Fibroblast of lung (primary cell): Measurements from ENCODE around the gene SLC18A3.

Experiments used
- EZH2 ChIP-seq: IDR thresholded peaks from 2 replicates; pipeline ENCODE4 v1.5.1; 2012; ENCODE audit warnings: low read length, control low read depth, mild to moderate bottlenecking; ENCODE audit errors: missing control alignments
- TF ChIP-seq, protein P1 (sequence below), 2 donors: IDR thresholded peaks in 1 of 2; conservative IDR thresholded peaks in 1 of 2; 1 replicate in 1 of 2; 2 replicates in 1 of 2; pipeline ENCODE4 v1.5.1; 2011 to 2012; ENCODE audit warnings: low read length in 2 of 2, control low read depth in 1 of 2, inconsistent platforms in 1 of 2, low read depth in 1 of 2, mild to moderate bottlenecking in 1 of 2

DNA sequence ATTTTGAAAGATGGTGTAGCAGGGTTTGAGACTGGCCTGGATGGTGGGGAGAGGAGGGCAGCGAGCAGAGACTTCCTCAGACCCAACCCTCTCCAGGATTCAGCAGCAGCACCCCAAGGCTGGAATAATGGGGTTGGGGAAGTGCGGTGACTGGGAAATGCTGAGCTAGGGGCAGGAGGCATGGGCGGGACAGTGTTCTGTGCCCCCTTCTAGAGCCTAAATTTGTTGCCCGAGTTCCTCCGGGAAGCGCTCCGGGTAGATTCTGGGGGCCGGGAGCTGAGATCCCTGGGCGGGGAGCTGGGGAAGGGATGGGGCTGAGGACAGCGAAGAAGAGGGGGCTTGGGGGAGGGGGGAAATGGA is 3.8 kb downstream of the SLC18A3 start, which contains the start of gene CHAT:
- TF ChIP-seq, protein P1, sequence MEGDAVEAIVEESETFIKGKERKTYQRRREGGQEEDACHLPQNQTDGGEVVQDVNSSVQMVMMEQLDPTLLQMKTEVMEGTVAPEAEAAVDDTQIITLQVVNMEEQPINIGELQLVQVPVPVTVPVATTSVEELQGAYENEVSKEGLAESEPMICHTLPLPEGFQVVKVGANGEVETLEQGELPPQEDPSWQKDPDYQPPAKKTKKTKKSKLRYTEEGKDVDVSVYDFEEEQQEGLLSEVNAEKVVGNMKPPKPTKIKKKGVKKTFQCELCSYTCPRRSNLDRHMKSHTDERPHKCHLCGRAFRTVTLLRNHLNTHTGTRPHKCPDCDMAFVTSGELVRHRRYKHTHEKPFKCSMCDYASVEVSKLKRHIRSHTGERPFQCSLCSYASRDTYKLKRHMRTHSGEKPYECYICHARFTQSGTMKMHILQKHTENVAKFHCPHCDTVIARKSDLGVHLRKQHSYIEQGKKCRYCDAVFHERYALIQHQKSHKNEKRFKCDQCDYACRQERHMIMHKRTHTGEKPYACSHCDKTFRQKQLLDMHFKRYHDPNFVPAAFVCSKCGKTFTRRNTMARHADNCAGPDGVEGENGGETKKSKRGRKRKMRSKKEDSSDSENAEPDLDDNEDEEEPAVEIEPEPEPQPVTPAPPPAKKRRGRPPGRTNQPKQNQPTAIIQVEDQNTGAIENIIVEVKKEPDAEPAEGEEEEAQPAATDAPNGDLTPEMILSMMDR (conservative IDR thresholded peaks at IDR 0.05 in 1 of 2, IDR thresholded peaks at IDR 0.05 in 1 of 2; ENCODE audit: low read depth in 1 of 2, low read length in 2 of 2): no peak
- no peak for TF ChIP-seq EZH2
